GM12801 (cell line): Measurements from ENCODE around the gene ANK3.

Experiments
- CTCF ChIP-seq: IDR thresholded peaks from one replicate; pipeline ENCODE4 v1.5.1; 2011; ENCODE audit warnings: control low read depth; ENCODE audit not compliant: insufficient read length; ENCODE audit errors: extremely low read depth

ANK3 gene

GRCh38 chr10:60346661-60347060, 43.0 kb downstream of the ANK3 start:
- TF ChIP-seq CTCF, result no peak

- TF ChIP-seq CTCF, result no peak
Observed at GRCh38 chr10:60343254-60343653, 46.4 kb downstream of the ANK3 start.

- no peak for TF ChIP-seq CTCF
Observed at GRCh38 chr10:60341969-60342368, 47.7 kb downstream of the ANK3 start.

- no peak for TF ChIP-seq CTCF
Observed at GRCh38 chr10:60340973-60341372, 48.7 kb downstream of the ANK3 start.

GRCh38 chr10:60339757-60340156, 49.9 kb downstream of the ANK3 start:
- TF ChIP-seq CTCF, result no peak

GRCh38 chr10:60338786-60339185, 50.9 kb downstream of the ANK3 start:
- TF ChIP-seq CTCF, result no peak

GRCh38 chr10:60338002-60338564, 51.6 kb downstream of the ANK3 start:
- no peak for TF ChIP-seq CTCF
